ENCODE results near the gene ZNF664.

Gene ZNF664

DNA sequence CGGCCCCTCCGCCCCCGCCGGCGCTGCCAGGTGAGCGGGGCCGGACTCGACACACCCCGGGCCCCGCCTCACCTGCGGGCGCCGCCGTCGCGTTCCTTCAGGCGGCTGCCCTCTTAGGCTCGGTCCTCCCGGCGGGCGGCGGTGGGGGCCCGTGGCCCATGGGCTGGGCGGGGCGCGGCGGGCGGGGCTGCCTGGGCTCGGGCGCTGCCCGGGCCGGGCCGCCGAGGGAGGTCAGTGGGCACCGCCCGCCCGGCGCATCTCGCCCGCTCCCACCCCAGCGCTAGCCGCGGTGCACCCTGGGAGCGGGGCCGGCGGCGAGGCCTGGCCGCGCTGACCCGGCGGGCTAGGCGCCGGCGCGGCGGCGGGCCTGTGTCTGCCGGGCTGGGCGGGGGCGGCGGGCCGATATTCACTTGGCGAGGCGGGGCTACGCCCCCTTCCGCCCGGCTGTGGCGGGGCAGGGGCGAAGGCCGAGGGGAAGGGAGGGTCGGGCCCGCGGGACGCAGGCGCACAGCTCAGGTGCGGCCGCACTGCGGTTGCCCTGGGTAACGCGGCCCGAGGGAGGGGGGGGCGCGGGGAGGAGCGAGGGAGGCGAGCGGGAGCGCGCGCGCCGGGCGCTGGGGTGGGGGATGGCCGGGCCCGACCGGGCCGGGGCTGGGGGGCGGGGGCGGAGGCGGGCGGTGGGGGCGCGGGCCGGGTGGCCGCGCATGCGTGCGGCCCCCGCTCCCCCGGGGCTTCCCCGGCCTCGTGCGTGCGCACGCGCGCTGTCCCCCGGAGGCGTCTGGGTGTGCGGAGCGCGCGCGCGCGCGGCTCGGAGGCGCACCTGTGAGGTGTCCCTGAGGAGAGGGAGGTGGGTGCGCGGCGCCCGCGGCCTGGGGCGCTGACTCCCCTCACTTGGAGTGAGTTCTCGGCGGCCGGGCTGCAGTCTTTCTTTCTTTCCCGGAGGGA, at the start of gene ZNF664, which contains the start of gene CCDC92:
Gene ZNF664, plus strand, starts transcription at position 759 of the 945 bp plus-strand sequence. CDS start 38,930 bp downstream, outside the sequence.
Gene CCDC92, minus strand, starts transcription at position 375 of the 945 bp plus-strand sequence. CDS start 28,526 bp downstream, outside the sequence.
- DNase-seq (ENCODE audit: low read depth) = peak; percentile 93

DNA sequence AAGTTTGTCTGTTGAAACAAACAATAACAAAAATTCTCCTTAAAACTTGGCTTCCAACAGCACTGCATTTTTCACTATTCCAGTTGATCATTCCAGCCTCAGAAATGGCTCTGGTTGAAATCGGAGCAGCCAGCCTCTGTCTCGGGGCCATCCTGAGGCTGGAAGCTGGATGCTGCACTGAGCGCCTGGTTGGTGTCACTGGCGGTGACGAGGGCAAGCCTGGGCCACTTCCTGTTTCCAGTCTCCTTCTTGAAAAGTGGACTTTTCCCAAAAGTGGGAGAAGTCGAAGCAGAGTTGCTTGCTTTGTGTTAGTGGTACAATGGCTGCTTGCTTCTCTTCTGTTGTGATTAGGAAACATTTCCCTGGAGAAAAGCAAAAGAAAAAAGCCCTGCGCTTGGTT, 49.1 kb upstream of the ZNF664 start:
- DNase-seq (ENCODE audit: low read depth) = no peak

DNA sequence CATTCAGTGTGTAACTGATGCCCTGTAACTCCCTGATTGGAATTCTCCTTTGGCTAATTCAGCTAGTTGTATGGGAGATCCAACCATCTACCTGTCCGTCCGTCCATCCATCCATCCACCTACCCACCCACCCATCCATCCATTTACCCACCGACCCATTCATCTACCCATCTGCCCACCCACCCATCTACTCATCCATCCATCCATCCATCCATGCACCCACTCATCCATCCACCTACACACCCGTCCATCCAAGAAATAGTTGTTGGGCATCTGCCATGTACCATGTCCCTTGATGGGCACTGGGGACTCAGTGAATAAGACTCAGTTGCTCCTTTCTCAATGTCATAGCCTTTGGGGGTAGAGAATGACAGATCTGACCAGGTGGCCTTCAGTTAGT, 48.5 kb upstream of the ZNF664 start:
- no peak for DNase-seq (ENCODE audit: low read depth)

DNA sequence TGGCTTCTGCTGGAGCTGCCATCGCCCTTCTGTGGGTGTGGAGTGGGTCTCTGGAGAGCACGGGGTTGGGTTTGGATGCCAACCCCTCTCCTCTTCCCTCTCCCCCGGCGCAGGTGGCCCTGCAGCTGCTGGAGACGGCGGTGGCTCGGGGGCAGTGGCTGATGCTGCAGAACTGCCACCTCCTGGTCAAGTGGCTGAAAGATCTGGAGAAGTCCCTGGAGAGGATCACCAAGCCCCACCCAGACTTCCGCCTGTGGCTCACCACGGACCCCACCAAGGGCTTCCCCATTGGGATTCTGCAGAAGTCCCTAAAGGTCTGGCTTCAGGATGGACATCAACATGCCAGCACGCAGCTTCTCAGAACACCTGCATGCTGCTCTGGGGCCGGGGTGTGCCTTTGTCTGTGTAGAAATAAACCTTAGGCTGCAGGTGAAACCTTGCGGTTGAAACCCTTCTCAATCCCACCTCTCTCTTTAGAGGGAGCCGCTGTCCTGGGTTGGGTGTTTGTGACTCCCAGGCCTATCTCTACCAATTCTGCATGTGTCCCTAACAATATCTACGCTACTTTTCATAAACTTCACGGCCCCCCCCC, 44.6 kb upstream of the ZNF664 start:
- no peak for DNase-seq (ENCODE audit: low read depth)

DNA sequence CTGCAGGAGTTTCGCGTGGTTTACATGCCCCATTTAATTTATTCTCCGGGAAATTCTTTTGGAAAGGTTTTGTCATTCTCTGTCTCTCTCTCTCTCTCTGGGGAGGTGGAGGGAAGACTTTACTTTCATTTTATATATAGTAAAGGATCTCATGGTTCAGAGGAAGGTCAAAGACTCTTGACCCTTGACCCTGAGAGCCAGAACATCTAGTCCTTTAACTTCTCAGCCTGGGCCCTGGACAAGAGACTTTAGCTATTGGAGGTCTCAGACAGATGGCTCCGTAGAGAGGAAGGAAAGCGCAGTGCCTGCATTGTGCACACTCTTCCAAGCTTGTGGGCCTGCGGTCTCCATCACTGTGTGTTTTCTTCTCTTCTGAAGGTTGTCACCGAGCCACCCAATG, 44.1 kb upstream of the ZNF664 start:
- no peak for DNase-seq (ENCODE audit: low read depth)

DNA sequence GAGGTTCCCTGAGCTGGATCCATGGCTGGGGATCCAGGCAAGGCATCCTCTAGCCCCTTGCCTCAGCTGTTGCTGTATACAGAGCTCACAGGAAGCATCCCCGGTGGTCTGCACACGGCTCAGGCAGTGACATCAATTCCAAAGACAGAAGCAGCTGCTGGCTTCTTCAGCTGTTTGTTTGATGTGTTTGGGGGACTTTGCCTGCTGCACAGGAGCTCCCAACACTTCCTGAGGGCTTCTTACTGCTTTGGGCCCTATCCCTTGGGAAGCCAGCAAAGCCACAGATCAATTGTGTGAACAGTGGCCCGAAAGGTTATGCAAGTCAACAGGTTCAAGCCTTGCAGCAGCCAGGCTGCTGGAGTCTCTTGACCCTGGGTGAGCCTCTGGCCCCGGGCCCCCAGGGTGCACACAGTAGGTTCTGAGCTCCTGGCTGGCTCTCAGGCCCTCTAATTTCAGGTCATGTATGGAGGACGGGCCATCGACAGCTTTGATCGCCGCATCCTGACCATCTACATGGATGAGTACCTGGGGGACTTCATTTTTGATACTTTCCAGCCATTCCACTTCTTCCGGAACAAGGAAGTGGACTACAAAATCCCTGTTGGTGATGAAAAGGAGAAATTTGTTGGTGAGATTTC, 43.0 kb upstream of the ZNF664 start:
- no peak for DNase-seq (ENCODE audit: low read depth)

DNA sequence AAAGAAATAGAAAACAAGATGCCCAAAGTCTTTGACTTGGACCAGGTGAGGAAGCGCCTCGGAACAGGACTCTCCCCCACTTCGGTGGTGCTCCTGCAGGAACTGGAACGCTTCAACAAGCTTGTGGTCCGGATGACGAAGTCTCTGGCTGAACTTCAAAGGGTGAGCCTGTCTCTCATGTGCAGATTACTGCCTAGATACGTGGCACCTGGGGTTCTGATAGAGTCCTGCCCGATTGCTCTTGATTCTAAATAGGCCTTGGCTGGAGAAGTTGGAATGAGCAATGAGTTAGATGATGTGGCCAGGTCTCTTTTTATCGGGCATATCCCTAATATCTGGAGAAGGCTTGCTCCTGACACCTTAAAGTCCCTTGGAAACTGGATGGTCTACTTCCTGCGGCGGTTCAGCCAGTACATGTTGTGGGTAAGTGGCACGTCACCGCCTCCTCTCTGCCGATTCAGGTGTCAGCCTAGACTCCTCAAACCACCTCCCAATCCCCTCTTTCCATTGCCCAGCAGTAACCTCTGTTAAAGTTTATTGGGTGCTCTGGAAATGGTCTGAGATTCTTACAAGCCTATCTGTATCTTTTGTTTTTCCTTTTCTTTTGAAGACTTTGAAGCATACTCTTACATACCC, 41.2 kb upstream of the ZNF664 start:
- DNase-seq (ENCODE audit: low read depth) = no peak

DNA sequence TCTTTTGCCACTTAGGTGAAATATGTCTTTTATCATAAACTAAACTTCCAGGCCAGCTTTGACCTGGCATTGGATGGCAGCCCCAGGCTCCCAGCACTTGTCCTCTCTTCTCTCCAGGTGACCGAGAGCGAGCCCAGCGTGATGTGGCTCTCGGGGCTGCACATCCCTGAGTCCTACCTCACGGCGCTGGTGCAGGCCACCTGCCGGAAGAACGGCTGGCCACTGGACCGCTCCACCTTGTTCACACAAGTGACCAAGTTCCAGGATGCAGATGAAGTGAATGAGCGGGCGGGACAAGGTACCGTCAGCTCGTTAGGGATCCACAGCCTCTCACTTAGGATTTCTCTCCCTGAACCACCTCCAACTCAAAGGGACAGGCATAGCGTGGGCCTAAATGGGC, 39.8 kb upstream of the ZNF664 start:
- no peak for DNase-seq (ENCODE audit: low read depth)

DNA sequence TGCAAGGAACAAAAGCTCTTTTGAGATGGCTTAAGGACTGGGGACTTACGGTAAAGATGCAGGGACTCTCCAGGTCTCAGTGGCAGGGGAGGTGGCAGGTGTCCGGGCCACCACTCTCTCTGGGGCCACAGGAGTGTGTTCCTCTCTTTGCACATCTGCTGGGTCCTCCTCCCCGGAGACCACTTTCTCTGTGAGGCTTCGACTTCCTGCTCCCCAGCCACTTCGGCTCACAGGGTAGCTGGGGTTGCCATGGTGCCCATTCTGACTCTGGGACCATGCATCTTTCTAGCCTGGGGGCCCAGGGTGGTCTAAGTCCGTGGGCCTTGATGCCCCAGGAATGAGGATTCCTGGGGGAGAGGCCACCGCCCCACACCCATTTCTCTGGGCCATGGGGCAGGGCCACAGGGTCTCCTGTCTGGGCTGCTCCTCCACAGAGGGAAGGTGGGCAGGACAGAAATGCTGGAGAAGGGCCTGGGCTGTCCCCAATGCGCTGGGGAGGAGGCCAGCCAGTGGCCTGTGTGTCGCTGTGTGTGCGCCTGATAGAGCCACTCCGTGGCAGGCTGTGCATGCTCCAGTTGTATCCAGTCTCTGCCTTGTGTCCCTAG, 38.9 kb upstream of the ZNF664 start:
- DNase-seq (ENCODE audit: low read depth) = no peak

DNA sequence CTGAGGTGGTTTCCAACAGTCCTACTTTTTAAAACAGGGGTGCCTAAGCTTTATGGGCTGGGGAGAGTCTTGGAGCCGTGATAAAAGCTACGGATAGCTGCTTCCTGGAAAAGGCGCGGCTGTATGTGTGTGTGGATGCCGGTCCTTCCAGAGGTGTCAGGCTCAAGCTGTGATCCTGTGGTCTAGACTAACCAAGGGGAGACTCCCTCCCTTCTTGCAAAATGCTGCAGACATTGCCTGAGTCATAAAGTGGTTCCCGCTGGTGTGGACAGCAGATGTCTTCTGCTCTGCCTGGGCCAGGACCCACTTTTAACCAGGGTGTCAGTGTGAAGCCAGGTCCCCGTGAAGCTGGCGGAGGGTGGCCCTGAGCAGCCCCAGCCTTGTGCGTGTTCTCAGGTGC, 38.2 kb upstream of the ZNF664 start:
- DNase-seq (ENCODE audit: low read depth) = no peak

DNA sequence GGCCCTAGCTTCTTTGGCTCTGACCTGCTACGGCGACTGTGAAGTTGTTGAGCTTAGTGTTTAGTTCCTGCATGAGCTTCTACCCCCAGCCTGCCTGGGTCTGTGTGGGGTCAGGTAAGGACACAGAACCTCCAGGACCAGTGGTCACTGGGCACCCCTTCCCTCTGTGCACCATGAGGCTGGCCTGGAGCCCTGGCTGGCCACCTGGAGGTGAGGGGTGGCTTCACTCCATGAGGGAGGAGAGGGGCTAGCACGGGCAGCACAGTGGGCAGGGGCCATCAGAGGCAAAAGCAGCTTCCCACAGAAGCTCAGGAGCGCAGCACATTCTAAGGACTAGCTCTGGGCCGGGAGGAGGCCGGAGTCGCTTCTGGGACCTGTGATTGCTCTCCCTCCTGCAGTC, 37.1 kb upstream of the ZNF664 start:
- DNase-seq (ENCODE audit: low read depth) = no peak

DNA sequence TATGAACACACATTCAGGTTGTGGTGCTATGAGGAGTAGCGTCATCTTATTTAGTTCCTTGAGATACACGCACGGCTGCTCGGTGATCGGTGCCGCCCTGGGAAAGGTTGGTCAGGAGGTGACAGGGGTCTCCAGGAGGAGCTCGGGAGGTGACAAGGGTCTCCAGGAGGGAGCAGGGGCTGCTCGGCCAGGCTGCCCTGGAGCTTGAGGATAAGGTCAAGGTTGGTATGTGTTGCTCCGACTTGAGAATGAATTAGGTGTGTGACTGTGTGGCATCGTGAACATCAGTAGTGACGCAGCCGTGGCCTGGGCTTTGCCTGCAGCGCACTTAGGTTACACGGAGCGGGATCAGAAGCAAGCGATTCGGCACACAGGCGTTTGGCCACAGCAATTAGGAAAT, 36.5 kb upstream of the ZNF664 start:
- DNase-seq (ENCODE audit: low read depth) = no peak

DNA sequence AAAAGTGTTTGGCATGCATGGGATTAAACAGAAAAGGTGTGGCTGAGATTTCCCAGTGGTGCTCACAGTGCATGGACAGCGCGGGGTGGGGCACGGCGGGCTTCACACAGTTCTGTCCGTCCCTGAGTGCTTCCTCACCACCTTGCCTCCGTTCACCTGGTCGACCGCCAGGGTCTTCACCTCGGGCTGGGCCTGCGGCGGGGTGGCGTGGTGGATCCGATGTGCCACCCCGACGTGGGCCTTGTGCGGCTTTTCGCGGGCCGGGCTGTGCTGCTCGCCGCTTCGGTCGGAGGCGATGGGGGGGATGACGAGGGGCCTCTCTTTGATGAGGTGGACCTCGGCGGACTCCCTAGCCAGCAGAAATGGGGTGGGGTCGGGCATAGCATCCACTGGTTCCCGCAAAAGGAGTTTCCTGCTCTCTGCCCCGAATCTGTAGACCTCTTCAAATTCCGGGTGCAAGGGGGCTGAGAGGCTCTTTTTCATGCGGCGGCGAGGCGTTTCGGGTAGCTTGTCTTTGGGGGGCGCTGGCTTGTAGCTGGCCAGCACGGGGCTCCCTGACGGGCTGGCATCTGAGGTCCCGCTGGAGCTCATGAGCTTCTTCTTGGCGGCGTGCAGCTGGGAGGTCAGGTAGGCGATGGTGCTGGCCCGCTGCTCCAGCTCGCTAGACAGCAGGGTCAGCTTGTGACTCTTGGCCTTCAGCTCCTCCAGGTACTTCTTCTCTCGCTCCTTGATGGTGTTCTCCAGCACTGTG, 35.9 kb upstream of the ZNF664 start:
- DNase-seq (ENCODE audit: low read depth) = no peak

DNA sequence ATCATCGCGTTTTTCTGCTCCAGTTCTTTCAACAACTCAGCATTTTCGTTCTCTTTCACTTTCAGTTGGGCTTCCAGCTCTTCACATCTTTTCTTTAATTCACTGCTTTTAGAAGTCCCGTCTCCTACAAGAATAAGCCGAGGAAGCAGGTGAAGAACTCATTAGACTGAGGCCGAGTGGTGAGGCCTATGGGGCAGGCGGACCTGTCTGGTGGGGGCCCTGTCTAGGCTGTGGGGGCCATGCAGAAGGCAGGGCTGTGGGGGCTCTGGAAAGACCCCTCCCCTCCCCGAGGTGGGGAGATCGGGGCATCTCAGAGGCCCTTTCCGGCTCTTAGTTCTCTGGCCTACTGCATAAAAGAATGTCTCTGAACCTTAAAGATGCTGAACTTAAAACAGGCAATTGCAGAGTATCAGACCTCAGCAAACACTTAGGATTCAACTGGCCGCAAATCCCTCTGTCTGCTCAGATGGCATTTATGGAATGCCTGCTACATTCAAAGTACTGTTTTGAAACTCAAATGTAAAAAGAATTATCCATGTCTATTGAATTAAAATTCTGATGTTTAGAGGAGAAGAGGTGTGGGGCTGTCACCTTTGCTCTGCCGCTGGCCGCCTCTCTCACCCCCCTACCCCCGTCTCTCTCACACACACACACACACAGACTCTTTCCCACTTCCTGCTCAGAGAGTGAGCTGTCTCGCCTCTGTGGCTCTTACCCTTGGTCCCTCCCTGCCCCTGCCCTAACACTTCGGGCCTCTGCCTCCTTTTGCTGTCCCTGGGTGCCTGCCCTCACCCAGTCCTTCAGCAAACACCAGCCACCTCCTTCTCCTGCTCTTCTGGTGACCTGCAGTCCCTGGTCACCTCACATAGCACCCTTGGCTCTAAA, 35.1 kb upstream of the ZNF664 start:
- DNase-seq (ENCODE audit: low read depth) = peak; percentile 39

DNA sequence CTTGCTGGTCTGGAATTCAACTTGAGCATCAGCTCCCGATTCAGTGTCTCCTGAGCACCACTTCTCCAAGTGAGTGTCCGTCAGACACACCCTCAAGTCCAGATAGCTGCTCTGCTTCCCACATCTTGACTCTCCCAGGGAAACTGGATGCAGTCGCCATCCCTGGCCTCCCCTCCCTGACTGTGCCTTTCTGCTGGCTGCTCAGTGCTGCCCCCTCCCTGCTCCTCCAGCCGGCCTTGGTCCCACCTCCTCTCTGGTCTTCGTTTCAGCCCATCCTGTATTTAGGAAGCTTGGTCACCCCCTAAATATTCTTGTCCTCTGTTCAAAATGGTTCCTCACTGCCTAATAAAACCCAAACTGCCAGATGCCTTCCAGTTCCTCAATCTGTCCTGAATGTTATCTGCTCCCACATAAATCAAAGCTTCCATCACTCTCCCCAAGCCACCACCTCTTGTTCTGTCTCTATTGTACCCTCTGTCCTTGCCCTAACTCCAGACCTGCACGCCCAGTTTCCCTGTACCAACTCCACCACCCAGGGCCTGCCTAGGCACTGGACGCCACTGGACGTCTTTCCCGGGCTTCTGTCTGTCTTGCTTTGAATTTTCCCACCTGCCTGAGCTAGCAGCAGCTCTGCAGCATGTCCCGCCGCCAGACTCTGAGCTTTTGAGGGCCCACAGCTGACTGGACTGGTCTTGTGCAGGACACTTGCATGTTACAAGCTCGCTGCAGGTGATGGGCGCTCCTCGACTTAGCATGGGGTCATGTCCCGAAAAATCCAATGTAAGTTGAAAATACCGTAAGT, 34.1 kb upstream of the ZNF664 start:
- no peak for DNase-seq (ENCODE audit: low read depth)

DNA sequence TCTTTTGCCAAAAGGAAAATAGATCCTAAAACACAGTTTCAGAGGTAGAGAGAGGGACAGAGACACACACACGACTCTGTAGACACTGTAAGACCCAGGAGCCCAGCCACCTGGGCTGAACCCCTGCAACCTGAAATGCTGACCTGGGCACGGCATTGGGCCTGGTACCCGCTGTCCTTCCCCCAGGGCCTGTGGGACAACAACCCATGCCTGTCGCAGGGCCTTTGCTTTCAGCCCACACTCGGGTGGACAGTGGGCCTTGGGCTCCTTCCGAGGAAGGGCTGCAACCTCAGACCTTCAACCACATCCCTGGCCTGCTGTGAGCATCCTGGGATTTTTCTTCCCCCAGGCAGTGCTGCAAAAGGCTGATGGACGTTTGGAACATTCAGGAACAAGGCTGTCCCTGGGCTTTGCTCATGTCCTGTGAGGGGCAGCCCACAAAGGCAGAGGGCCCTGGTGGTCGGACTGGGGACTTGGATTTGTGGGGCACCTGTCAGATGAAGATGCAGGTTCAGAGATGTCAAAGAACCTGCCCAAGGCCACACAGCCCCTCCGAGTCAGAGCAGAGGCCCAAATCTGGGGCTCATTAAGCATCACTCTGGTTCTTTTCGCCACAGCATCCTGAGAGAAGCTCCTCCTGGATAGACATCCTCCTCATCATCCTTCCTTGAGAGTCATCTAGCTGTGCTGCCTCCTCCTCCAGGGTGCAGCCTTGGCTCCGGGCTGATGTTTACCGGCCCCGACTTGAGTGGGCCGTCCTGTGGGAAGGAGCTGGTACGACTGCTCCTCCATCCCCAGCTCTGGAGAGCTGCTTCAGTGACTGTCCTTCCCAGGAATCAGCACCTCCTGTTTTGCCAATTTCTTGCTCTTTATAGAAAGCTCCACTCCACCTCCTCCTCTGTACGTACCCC, 33.0 kb upstream of the ZNF664 start:
- DNase-seq (ENCODE audit: low read depth) = no peak

DNA sequence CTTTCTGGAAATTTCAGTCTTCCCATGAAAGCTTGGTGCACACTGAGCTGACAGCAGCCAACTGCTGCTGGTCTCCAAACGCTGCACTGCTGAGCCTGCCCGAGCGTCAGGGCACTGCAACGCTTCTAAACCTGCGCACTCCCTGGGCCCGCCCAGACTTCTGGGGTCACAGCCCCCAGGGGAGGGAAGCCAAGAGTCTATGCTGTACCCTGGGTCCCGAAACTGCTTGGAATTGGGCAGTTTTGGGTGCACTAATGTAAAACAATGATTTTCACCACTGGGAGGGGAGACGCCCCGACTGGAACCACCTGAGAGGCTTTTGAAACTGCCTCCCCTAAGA, 32.4 kb upstream of the ZNF664 start:
- no peak for DNase-seq (ENCODE audit: low read depth)

DNA sequence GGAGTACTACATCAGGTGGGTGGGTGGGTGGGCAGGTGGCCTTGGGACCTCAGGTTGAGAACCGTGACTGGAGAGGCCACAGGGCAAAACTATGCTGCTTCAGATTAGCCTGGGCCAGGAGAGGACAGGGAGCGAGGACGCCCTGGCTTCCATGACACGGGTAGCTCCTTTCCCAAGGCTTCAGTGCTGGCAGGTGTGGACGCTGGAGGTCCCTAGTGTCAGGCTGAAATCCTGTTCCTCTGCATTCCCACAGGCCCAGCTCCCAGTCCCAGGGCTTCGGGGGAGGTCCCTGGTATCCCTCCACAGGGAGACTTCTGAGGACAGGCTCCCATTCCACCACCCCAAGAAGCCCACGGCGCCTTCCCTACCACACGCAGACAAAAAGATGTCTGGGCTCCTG, 32.0 kb upstream of the ZNF664 start:
- no peak for DNase-seq (ENCODE audit: low read depth)

Data from stimulated activated CD8-positive, alpha-beta memory T cell treated with anti-CD3 and anti-CD28 coated beads, Interleukin-4, amount 100 ng/mL, for 24 hours (primary cell).